22Rv1 (cell line): ENCODE measurements around the gene SLF1.

Source experiments
- CTCF ChIP-seq: fragments of 450-650 bp; IDR thresholded peaks from 2 replicates; pipeline ENCODE4 v1.5.1; 2017; ENCODE audit warnings: mild to moderate bottlenecking
- ZFX ChIP-seq: fragments of 450-650 bp; IDR thresholded peaks from 2 replicates; pipeline ENCODE4 v1.6.1; 2017; ENCODE audit warnings: antibody characterized with exemption, borderline replicate concordance

GRCh38 chr5:94731471-94731870 lies 113.0 kb downstream of the SLF1 start:
- TF ChIP-seq CTCF (no peak), ZFX (no peak)
